ENCODE results near the gene IBTK. TPM values are rescaled to one million over a fixed set of nuclear protein-coding genes. Genes with fewer than 3 reads are reported as not detected.
A peak's percentile ranks its signal among the peaks of the same experiment; 100 is the strongest.

Gene IBTK
- total RNA-seq, 1 experiment from 2014 or later = 24.1 TPM

- Mint-ChIP-seq H3K36me3 (no peaks in the 10 kb centered on the region), H3K4me1 (no peaks in the 10 kb centered on the region), H3K27me3 (ENCODE audit: low read depth) (no peaks in the 10 kb centered on the region), H3K9me3 (0 out of 2 replicates have a peak, but pooled peaks cover 3% of the 10 kb centered on the region), H3K27ac (no peak overlapping the region), H3K4me3 (no peak overlapping the region)
- POLR2A ChIA-PET = no interaction called here
- CTCF ChIA-PET = interaction anchor here (0.6 kb wide), 1 partner anchor 59 kb away, joined by 3 read pairs; no protein-coding TSS in a partner anchor
- TF ChIP-seq ETV6 (CRISPR knock-in tag; IDR thresholded peaks at IDR 0.05) (no peak), ZNF232 (CRISPR knock-in tag; IDR thresholded peaks at IDR 0.05) (no peak), MYBL2 (CRISPR knock-in tag; IDR thresholded peaks at IDR 0.05) (no peak), ZNF425 (CRISPR knock-in tag; conservative IDR thresholded peaks at IDR 0.05) (no peak), SP1 (CRISPR knock-in tag; conservative IDR thresholded peaks at IDR 0.05) (no peak), MLX (CRISPR knock-in tag; IDR thresholded peaks at IDR 0.05) (no peak), GRHL2 (CRISPR knock-in tag; IDR thresholded peaks at IDR 0.05; ENCODE audit: insufficient replicate concordance, severe bottlenecking) (no peak), SOX15 (CRISPR knock-in tag; IDR thresholded peaks at IDR 0.05) (no peak), NFE2L1 (CRISPR knock-in tag; IDR thresholded peaks at IDR 0.05) (no peak), JAZF1 (CRISPR knock-in tag; IDR thresholded peaks at IDR 0.05) (no peak), ATF1 (CRISPR knock-in tag; IDR thresholded peaks at IDR 0.05) (no peak)
- TF ChIP-seq, protein P1, sequence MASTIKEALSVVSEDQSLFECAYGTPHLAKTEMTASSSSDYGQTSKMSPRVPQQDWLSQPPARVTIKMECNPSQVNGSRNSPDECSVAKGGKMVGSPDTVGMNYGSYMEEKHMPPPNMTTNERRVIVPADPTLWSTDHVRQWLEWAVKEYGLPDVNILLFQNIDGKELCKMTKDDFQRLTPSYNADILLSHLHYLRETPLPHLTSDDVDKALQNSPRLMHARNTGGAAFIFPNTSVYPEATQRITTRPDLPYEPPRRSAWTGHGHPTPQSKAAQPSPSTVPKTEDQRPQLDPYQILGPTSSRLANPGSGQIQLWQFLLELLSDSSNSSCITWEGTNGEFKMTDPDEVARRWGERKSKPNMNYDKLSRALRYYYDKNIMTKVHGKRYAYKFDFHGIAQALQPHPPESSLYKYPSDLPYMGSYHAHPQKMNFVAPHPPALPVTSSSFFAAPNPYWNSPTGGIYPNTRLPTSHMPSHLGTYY (CRISPR knock-in tag; IDR thresholded peaks at IDR 0.05) = no peak
- TF ChIP-seq, protein P2, sequence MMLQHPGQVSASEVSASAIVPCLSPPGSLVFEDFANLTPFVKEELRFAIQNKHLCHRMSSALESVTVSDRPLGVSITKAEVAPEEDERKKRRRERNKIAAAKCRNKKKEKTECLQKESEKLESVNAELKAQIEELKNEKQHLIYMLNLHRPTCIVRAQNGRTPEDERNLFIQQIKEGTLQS (CRISPR knock-in tag; conservative IDR thresholded peaks at IDR 0.05) = no peak
- ATAC-seq (peak; percentile 58), DNase-seq (ENCODE audit: low spot score) (no peak)
These were observed 102.6 kb downstream of the IBTK start for GRCh38 chr6:82144852-82145340.

- Mint-ChIP-seq H3K4me3 (no peak overlapping the region), H3K27ac (no peak overlapping the region), H3K9me3 (no peaks in the 10 kb centered on the region), H3K36me3 (no peaks in the 10 kb centered on the region), H3K27me3 (ENCODE audit: low read depth) (no peaks in the 10 kb centered on the region), H3K4me1 (no peaks in the 10 kb centered on the region)
- TF ChIP-seq SMAD3 (CRISPR knock-in tag; IDR thresholded peaks at IDR 0.05; ENCODE audit: borderline replicate concordance) (no peak), FOXJ3 (CRISPR knock-in tag; IDR thresholded peaks at IDR 0.05; ENCODE audit: borderline replicate concordance) (no peak), CREM (CRISPR knock-in tag; IDR thresholded peaks at IDR 0.05) (no peak), MLX (CRISPR knock-in tag; IDR thresholded peaks at IDR 0.05) (no peak), TCF7 (CRISPR knock-in tag; IDR thresholded peaks at IDR 0.05; ENCODE audit: low read depth) (no peak), ZNF671 (CRISPR knock-in tag; IDR thresholded peaks at IDR 0.05) (no peak), TEAD1 (CRISPR knock-in tag; IDR thresholded peaks at IDR 0.05) (no peak), PREB (CRISPR knock-in tag; IDR thresholded peaks at IDR 0.05; ENCODE audit: borderline replicate concordance) (no peak)
- TF ChIP-seq, protein P3, sequence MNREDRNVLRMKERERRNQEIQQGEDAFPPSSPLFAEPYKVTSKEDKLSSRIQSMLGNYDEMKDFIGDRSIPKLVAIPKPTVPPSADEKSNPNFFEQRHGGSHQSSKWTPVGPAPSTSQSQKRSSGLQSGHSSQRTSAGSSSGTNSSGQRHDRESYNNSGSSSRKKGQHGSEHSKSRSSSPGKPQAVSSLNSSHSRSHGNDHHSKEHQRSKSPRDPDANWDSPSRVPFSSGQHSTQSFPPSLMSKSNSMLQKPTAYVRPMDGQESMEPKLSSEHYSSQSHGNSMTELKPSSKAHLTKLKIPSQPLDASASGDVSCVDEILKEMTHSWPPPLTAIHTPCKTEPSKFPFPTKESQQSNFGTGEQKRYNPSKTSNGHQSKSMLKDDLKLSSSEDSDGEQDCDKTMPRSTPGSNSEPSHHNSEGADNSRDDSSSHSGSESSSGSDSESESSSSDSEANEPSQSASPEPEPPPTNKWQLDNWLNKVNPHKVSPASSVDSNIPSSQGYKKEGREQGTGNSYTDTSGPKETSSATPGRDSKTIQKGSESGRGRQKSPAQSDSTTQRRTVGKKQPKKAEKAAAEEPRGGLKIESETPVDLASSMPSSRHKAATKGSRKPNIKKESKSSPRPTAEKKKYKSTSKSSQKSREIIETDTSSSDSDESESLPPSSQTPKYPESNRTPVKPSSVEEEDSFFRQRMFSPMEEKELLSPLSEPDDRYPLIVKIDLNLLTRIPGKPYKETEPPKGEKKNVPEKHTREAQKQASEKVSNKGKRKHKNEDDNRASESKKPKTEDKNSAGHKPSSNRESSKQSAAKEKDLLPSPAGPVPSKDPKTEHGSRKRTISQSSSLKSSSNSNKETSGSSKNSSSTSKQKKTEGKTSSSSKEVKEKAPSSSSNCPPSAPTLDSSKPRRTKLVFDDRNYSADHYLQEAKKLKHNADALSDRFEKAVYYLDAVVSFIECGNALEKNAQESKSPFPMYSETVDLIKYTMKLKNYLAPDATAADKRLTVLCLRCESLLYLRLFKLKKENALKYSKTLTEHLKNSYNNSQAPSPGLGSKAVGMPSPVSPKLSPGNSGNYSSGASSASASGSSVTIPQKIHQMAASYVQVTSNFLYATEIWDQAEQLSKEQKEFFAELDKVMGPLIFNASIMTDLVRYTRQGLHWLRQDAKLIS (CRISPR knock-in tag; IDR thresholded peaks at IDR 0.05; ENCODE audit: borderline replicate concordance) = no peak
- TF ChIP-seq, protein P4, sequence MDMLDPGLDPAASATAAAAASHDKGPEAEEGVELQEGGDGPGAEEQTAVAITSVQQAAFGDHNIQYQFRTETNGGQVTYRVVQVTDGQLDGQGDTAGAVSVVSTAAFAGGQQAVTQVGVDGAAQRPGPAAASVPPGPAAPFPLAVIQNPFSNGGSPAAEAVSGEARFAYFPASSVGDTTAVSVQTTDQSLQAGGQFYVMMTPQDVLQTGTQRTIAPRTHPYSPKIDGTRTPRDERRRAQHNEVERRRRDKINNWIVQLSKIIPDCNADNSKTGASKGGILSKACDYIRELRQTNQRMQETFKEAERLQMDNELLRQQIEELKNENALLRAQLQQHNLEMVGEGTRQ (CRISPR knock-in tag; IDR thresholded peaks at IDR 0.05) = no peak
- POLR2A ChIA-PET = no interaction called here
- ATAC-seq = no peak
- CTCF ChIA-PET = no interaction called here
- DNase-seq (ENCODE audit: low spot score) = no peak
These were observed 103.3 kb downstream of the IBTK start for GRCh38 chr6:82144007-82144851.

Measured in WTC11 (cell line).